NCI-H146 (cell line): ENCODE results near the gene OR6M1.

Experiments
- DNase-seq: peaks from one replicate; lab custom pipeline; 2025; lab: John Stamatoyannopoulos, UW

The OR6M1 gene, protein sequence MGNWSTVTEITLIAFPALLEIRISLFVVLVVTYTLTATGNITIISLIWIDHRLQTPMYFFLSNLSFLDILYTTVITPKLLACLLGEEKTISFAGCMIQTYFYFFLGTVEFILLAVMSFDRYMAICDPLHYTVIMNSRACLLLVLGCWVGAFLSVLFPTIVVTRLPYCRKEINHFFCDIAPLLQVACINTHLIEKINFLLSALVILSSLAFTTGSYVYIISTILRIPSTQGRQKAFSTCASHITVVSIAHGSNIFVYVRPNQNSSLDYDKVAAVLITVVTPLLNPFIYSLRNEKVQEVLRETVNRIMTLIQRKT

GRCh38 chr11:123806249-123806648 lies at the start of gene OR6M1:
OR6M1 (minus strand) TSS chr11:123806349; CDS start chr11:123806349, 0 bp downstream.
- DNase-seq: no peak

- no peak for DNase-seq
These were observed 46.9 kb upstream of the OR6M1 start for GRCh38 chr11:123853038-123853437.

DNA sequence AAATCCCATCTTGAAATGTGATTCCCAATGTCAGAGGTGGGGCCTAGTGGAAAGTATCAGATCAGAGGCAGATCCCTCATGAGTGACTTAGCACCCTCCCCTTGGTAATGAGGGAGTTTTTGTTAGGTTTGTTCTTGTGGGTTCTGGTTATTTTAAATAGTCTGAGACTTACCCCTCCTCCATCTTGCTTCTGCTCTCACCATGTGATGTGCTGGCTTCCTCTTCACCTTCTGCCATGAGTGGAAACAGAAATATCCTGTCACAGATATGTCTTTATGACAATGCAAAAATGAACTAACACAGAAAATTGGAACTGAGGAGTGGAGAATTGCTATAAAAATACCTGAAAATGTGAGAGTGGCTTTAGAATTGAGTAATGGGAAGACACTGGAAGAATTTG lies 46.2 kb upstream of the OR6M1 start:
- no peak for DNase-seq

- DNase-seq: no peak
These were observed 45.0 kb upstream of the OR6M1 start for GRCh38 chr11:123851110-123851509.

DNA sequence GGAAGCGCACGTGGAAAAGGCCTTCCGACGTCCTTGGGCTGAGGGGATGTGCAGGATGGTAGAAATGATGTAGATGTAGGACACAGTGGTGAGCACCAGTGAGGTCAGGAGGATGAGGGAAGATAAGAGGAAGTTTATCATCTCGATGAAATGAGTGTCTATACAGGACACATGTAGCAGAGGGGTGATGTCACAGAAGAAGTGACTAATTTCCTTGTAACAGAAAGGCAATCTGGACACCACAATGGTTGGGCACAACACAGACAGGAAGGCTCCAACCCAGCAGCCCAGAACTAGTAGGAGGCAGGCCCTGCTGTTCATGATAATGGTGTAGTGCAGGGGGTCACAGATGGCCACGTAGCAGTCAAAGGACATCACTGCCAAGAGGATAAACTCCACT lies 35.0 kb upstream of the OR6M1 start:
- no peak for DNase-seq

- DNase-seq: no peak
These were observed 33.0 kb upstream of the OR6M1 start for GRCh38 chr11:123839131-123839530.

GRCh38 chr11:123838659-123839058 lies 32.5 kb upstream of the OR6M1 start:
- DNase-seq: no peak

GRCh38 chr11:123838199-123838598 lies 32.0 kb upstream of the OR6M1 start:
- DNase-seq: no peak

- DNase-seq: no peak
These were observed 26.9 kb upstream of the OR6M1 start for GRCh38 chr11:123833095-123833494.

DNA sequence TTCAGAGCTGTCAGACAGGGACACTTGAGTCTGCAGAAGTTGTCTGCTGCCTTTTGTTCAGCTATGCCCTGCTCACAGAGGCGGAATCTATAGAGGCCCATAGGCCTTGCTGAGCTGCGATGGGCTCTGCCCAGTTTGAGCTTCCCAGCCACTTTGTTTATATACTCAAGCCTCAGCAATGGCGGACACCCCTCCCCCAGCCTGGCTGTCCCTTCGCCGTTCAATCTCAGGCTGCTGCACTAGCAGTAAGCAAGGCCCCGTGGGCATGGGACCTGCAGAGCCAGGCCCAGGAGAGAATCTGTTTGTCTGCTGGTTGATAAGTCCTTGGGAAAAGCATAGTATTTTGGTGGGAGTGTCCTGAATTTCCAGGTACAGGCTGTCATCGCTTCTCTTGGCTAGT lies 23.6 kb upstream of the OR6M1 start:
- DNase-seq: no peak

DNA sequence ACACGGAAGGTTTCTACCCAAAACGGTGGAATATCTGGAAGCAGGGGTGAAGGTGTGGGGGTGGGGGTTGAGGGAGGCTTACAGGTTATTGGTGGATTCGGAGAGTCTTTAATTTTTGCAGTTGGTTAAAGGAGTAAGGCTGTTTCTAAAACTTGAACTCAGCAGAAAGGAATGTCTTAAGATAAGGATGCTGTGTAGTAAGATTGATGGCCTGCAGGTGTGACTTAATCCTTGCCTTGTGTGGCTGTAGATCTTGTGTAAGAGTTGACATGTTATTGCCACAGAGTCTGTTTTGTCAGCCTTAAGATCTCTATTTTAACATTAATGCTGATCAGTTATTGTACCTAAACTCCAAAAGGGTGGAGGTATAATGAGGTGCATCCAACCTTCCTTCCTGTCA lies 16.4 kb upstream of the OR6M1 start:
- no peak for DNase-seq

GRCh38 chr11:123822032-123822431 lies 15.9 kb upstream of the OR6M1 start:
- no peak for DNase-seq

GRCh38 chr11:123815122-123815521 lies 9.0 kb upstream of the OR6M1 start:
- DNase-seq: no peak

DNA sequence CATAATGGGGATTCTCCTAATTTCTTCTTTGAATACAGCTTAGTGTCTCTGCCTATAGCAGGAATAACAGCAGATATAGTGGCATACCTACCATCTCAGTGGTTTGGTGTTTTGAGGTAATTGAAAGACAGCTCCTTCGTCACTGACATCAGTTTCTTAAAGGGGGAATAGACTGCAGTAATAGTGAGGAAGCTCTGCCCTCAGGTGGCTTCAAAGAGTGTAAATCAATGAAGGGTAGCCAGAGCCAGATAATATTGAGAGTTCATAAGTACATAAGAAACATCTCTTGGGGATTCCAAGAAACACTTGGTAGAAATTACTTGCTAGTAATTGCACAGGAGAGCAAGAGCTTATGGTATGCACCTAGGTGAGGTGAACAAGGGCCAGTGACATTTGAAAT lies 4.4 kb downstream of the OR6M1 start:
- no peak for DNase-seq

- DNase-seq: no peak
These were observed 6.1 kb downstream of the OR6M1 start for GRCh38 chr11:123800036-123800435.

DNA sequence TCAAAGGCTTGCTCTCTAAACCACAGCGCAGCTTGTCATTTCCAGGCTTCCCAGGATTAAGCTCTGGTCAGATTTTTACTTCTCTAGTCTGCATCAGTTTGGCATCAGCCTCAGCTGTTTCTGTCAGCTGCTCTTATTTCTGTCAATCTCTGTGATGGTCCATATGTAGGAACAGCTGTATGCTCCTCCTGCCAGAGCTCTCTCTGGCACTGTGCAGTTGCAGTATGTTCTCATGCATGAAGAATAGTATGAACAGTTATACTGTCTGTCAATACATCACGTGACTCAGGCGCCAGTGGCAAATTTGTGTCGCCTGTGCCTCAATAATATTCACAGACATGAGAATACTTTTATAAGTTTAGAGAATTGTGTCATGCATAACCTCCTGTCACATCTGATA lies 6.7 kb downstream of the OR6M1 start:
- DNase-seq: no peak

DNA sequence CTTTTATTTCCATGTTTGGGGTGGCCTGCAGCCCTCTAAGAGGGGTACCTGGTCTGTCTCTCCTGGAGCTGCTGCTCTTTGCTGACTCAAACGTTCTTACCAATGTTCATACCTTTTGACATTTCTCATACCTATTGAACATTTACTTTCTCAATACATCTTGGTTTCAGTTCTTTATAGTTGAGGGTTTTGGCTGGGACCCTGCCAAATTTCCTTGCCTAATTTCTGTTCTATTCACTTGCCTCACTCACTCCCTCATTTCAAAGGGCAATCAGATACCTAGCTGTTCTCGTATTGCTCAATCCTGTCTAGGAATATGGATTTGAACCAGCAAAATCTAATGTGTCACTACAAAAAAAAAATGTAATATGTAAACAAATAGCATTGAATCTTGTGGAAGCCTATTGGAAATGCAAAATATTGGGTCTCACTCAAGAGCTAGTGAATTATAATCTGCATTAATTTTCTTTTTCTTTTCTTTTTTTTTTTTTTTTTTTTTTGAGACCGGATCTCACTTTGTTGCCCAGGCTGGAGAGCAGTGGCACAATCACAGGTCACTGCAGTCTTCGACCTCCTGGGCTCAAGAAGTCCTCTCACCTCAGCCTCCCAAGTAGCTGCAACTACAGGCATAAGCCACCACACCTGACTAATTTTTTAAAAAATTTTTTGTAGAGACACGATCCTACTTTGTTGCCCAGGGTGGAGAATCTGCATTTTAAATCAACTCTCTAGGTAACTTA lies 7.5 kb downstream of the OR6M1 start:
- no peak for DNase-seq

DNA sequence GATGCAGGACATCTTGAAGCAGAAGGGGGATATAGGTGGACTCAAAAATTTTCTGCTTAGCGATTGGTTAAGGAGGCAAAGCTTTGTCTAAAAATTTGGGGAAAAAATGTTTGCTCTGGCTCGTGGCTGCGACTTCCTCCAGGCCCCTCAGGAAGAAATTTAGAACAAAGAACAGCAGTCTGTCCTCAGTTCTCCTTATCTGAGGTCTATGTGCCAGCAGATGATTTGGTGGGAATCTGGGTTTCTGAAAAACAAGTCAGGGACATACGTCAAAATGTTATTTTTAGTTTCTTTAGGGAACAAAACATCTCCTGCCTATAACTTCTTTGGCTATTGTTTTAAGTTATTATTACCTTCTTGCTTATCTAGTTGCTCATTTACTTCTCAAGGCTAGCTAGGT lies 8.1 kb downstream of the OR6M1 start:
- no peak for DNase-seq

GRCh38 chr11:123797541-123797940 lies 8.6 kb downstream of the OR6M1 start:
- no peak for DNase-seq

GRCh38 chr11:123797114-123797513 lies 9.0 kb downstream of the OR6M1 start:
- DNase-seq: no peak

GRCh38 chr11:123796226-123796625 lies 9.9 kb downstream of the OR6M1 start:
- no peak for DNase-seq

DNA sequence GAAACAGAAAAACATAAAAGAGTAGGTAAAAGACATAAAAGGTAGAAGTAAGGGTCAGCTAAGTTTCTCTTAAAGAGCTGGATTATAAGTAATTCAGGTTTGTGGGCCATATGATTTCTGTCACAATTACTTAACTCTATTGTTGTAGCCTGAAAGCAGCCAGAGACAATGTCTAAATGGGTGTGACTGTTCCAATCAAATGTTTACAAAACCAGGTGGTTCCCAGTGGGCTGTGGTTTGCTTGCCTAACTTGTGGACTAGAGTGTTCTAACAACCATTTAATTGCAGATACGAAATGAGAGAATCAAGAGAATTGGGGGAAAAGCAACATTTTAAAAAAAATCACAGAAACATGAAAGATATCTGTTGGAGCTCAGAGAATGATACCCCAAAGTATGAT lies 22.6 kb downstream of the OR6M1 start:
- DNase-seq: no peak

DNA sequence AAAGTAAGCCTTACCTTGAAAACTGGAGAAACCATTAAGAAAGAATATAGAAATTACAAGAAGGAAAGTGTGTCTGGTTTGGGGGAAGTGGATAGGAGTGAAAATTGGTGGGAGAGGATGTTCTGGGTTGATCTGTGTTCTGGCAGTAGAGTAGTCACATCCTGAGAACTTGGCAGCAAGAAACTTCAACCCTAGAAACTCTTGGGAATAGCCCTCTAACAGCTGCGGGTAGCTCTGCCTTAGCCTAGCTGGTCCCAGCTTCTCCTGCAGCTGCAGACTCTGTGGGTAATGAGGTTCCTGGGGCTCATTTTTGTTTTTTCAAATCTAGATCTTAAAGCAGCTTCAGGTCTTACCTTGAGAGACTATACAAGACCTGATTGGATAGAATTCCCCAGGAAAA lies 27.6 kb downstream of the OR6M1 start:
- DNase-seq: no peak
